ENCODE results near the gene APOA4. TPM values are rescaled to one million over a fixed set of nuclear protein-coding genes. Genes with fewer than 3 reads are reported as not detected.

APOA4 gene
- total and polyA plus RNA-seq, 2 donors (not counting 3 experiments of a cell fraction or from before 2014, with no cell fraction given): not detected

- CTCF ChIA-PET: interaction anchor here (1.0 to 1.4 kb wide), 2 partner anchors 27 to 54 kb away, joined by 4 to 6 read pairs; no protein-coding TSS in a partner anchor
- dilution Hi-C loops (cut with MboI; ENCODE audit: extremely low pct_ligation_motif_present, low sequenced_read_pairs): no loop called here
These were observed 14.6 kb downstream of the APOA4 start for GRCh38 chr11:116808262-116809175.

More at GRCh38 chr11:116808262-116809175, 14.6 kb downstream of the APOA4 start:
- Histone ChIP-seq H4K20me1 (replicated peaks; ENCODE audit: control insufficient read depth, extremely low read depth, insufficient read depth, low read length) (no peaks in the 10 kb centered on the region), H3K4me1 (ENCODE audit: control insufficient read depth, extremely low read depth, insufficient read depth, low read length) (no peaks in the 10 kb centered on the region), H3K27ac (ENCODE audit: insufficient read depth, low read depth, low read length) (no peak overlapping the region), H3K9ac (replicated peaks; ENCODE audit: extremely low read depth, insufficient read depth, low read length) (no peak overlapping the region), H3K9me3 (replicated peaks; ENCODE audit: control insufficient read depth, insufficient read depth, low read length) (no peaks in the 10 kb centered on the region), H3K9me1 (replicated peaks; ENCODE audit: control insufficient read depth, extremely low read depth, insufficient read depth, low read length) (no peaks in the 10 kb centered on the region), H3K27me3 (ENCODE audit: control insufficient read depth in 2 of 2, insufficient read depth in 2 of 2, low read length in 2 of 2) (peaks cover 6% of the 10 kb centered on the region in 2 experiments), H3K79me2 (ENCODE audit: control insufficient read depth, insufficient read depth, low read length) (no peaks in the 10 kb centered on the region), H3K4me2 (ENCODE audit: insufficient read depth, low read length) (no peak overlapping the region), H3K4me3 (replicated peaks in 1 of 3; ENCODE audit: insufficient read depth in 1 of 3, low read depth in 1 of 3, low read length in 3 of 3) (no peak overlapping the region), H2AFZ (ENCODE audit: low read depth, low read length) (no peak overlapping the region), H3K36me3 (ENCODE audit: control insufficient read depth in 2 of 2, extremely low read depth in 1 of 2, insufficient read depth in 2 of 2, low read length in 2 of 2) (no peaks in the 10 kb centered on the region)
- intact Hi-C loops (cut with micrococcal nuclease): no loop called here
- no TSS peak for BruUV-seq (replicated peaks)
- TF ChIP-seq POLR2A (IDR thresholded peaks at IDR 0.05; ENCODE audit: low read depth, low read length) (no peak), FOS (IDR thresholded peaks at IDR 0.05; ENCODE audit: borderline replicate concordance, insufficient read depth, low read length) (no peak), MYC (IDR thresholded peaks at IDR 0.05; ENCODE audit: low read depth, low read length) (no peak), MAX (IDR thresholded peaks at IDR 0.05; ENCODE audit: insufficient read depth, insufficient read length) (no peak), JUN (IDR thresholded peaks at IDR 0.05; ENCODE audit: borderline replicate concordance, insufficient read depth, insufficient read length, low read depth) (no peak), CTCF (IDR thresholded peaks at IDR 0.05; ENCODE audit: extremely low read depth in 1 of 2, insufficient read depth in 1 of 2, low read depth in 1 of 2, low read length in 2 of 2) (no peak), GATA2 (IDR thresholded peaks at IDR 0.05; ENCODE audit: insufficient read depth, insufficient read length, low read depth, low read length) (no peak), EZH2 (IDR thresholded peaks at IDR 0.05; ENCODE audit: borderline replicate concordance, low read depth, low read length, severe bottlenecking) (no peak)
- POLR2A ChIA-PET: no interaction called here
- FAIRE-seq (no peak), DNase-seq (ENCODE audit: low read depth, low spot score) (no peak)
